Liver (tissue), 9 donors: Measurements from ENCODE around the gene RAVER2. TPM values are rescaled to one million over a fixed set of nuclear protein-coding genes. Genes with fewer than 3 reads are reported as not detected.

Source experiments
- DNase-seq: peaks from one replicate; pipeline ENCODE4 v3.0.0-alpha.2; 2017; ENCODE audit warnings: low spot score
- H3K27ac ChIP-seq, 2 donors: one replicate each; pipeline ENCODE4 v1.7.0; 2013; ENCODE audit warnings: inconsistent platforms in 2 of 2, low read length in 2 of 2, control low read depth in 1 of 2, low read depth in 1 of 2, mild to moderate bottlenecking in 1 of 2
- H3K27me3 ChIP-seq, 4 donors: one replicate each; pipeline versions ENCODE4 v1.6.1 to v1.7.0; 2013; ENCODE audit warnings: low read length in 3 of 4, inconsistent platforms in 1 of 4, mild to moderate bottlenecking in 1 of 4, moderate library complexity in 1 of 4; ENCODE audit not compliant: control insufficient read depth in 4 of 4, insufficient read depth in 4 of 4
- H3K36me3 ChIP-seq, 4 donors: one replicate each; pipeline versions ENCODE4 v1.6.1 to v1.7.0; 2013; ENCODE audit warnings: low read length in 3 of 4, mild to moderate bottlenecking in 3 of 4, low read depth in 1 of 4, moderate library complexity in 1 of 4; ENCODE audit not compliant: control insufficient read depth in 4 of 4, insufficient read depth in 3 of 4
- H3K4me1 ChIP-seq, 4 donors: one replicate each; pipeline versions ENCODE4 v1.6.1 to v1.7.0; 2013; ENCODE audit warnings: low read length in 3 of 4, mild to moderate bottlenecking in 3 of 4, moderate library complexity in 1 of 4; ENCODE audit not compliant: control insufficient read depth in 4 of 4, insufficient read depth in 4 of 4
- H3K4me3 ChIP-seq, 3 donors: one replicate each; pipeline versions ENCODE4 v1.6.1 to v1.7.0; 2013; ENCODE audit warnings: low read length in 3 of 3, control low read depth in 1 of 3, low read depth in 1 of 3, mild to moderate bottlenecking in 1 of 3
- H3K9ac ChIP-seq, 2 donors: one replicate each; pipeline ENCODE4 v1.7.0; 2013; ENCODE audit warnings: low read length in 2 of 2, mild to moderate bottlenecking in 2 of 2, moderate library complexity in 2 of 2, control low read depth in 1 of 2, low read depth in 1 of 2
- H3K9me3 ChIP-seq, 4 donors: one replicate each; pipeline versions ENCODE4 v1.6.1 to v1.7.0; 2013; ENCODE audit warnings: low read length in 3 of 4; ENCODE audit not compliant: control insufficient read depth in 4 of 4
- FOXA1 ChIP-seq: IDR thresholded peaks from 2 replicates; pipeline ENCODE4 v1.6.1; 2016; ENCODE audit warnings: antibody characterized with exemption
- FOXA2 ChIP-seq: IDR thresholded peaks from 2 replicates; pipeline ENCODE4 v1.6.1; 2016; ENCODE audit warnings: antibody characterized with exemption
- GABPA ChIP-seq, 2 donors: IDR thresholded peaks in 1 of 2; conservative IDR thresholded peaks in 1 of 2; 2 replicates each; pipeline ENCODE4 v1.6.1; 2016; ENCODE audit warnings: antibody characterized with exemption in 2 of 2, mild to moderate bottlenecking in 1 of 2, moderate library complexity in 1 of 2
- HNF4A ChIP-seq, 2 donors: conservative IDR thresholded peaks; 2 replicates each; pipeline ENCODE4 v1.6.1; 2016; ENCODE audit warnings: antibody characterized with exemption in 2 of 2, mild to moderate bottlenecking in 2 of 2
- HNF4G ChIP-seq: IDR thresholded peaks from 2 replicates; pipeline ENCODE4 v1.6.1; 2016; ENCODE audit warnings: antibody characterized with exemption
- JUND ChIP-seq, 2 donors: IDR thresholded peaks; 2 replicates each; pipeline ENCODE4 v1.6.1; 2016; ENCODE audit warnings: antibody characterized with exemption in 2 of 2
- NR2F2 ChIP-seq: IDR thresholded peaks from 2 replicates; pipeline ENCODE4 v1.6.1; 2016; ENCODE audit warnings: antibody characterized with exemption
- RAD21 ChIP-seq, 2 donors: IDR thresholded peaks; 2 replicates each; pipeline ENCODE4 v1.6.1; 2016; ENCODE audit warnings: antibody characterized with exemption in 2 of 2, mild to moderate bottlenecking in 2 of 2
- RXRA ChIP-seq, 2 donors: IDR thresholded peaks; 2 replicates each; pipeline ENCODE4 v1.6.1; 2017 to 2018; ENCODE audit warnings: antibody characterized with exemption in 2 of 2, mild to moderate bottlenecking in 1 of 2
- SP1 ChIP-seq: IDR thresholded peaks from 2 replicates; pipeline ENCODE4 v1.6.1; 2018; ENCODE audit warnings: antibody characterized with exemption, mild to moderate bottlenecking
- YY1 ChIP-seq: IDR thresholded peaks from 2 replicates; pipeline ENCODE4 v1.6.1; 2016; ENCODE audit warnings: antibody characterized with exemption, mild to moderate bottlenecking
- WGBS: extraction: QIAGEN DNeasy Blood & Tissue Kit; methylation state at CpG from one replicate; pipeline ENCODE4 v1.1.7; 2013; 5-methylcytosine and 5-hydroxymethylcytosine counted together
- polyA plus RNA-seq, 2 donors: library from polyadenylated mRNA; stranded (reverse) in 1 of 2; unstranded in 1 of 2; fragments of 200-250 nt in 1 of 2; fragments of >200 nt in 1 of 2; fragmentation: Nextera tagmentation in 1 of 2; extraction: Ambion mirVana in 1 of 2; gene quantifications; one replicate each; pipeline versions ENCODE4 v1.2.1 to v1.2.3, GENCODE V29; 2013 to 2015
- total RNA-seq, 2 donors: library from RNA; depleted of rRNA; stranded (reverse); fragments of >200 nt; gene quantifications; one replicate each; pipeline ENCODE4 v1.2.3, GENCODE V29; 2014
- TF ChIP-seq, protein P1 (sequence below): fragments of 150-350 bp; IDR thresholded peaks from 2 replicates; pipeline ENCODE4 v1.5.1; 2017; ENCODE audit warnings: improper control_type of control experiment, low read depth, low read length; ENCODE audit not compliant: missing input control
- TF ChIP-seq, protein P2 (sequence below): IDR thresholded peaks from 2 replicates; pipeline ENCODE4 v1.6.1; 2016; ENCODE audit warnings: antibody characterized with exemption
- TF ChIP-seq, protein P3 (sequence below): IDR thresholded peaks from 2 replicates; pipeline ENCODE4 v1.6.1; 2016; ENCODE audit warnings: antibody characterized with exemption
- TF ChIP-seq, protein P4 (sequence below): IDR thresholded peaks from 2 replicates; pipeline ENCODE4 v1.6.1; 2016; ENCODE audit warnings: antibody characterized with exemption, mild to moderate bottlenecking
- TF ChIP-seq, protein P5 (sequence below): IDR thresholded peaks from 2 replicates; pipeline ENCODE4 v1.6.1; 2016; ENCODE audit warnings: antibody characterized with exemption
- donor health status: healthy.
- donor health status: healthy.
- donor health status: healthy.
- donor health status: healthy.
- donor health status: healthy.

RAVER2 gene
- total and polyA plus RNA-seq, 4 donors = 0.40 to 6.7 (median 0.96) TPM

DNA sequence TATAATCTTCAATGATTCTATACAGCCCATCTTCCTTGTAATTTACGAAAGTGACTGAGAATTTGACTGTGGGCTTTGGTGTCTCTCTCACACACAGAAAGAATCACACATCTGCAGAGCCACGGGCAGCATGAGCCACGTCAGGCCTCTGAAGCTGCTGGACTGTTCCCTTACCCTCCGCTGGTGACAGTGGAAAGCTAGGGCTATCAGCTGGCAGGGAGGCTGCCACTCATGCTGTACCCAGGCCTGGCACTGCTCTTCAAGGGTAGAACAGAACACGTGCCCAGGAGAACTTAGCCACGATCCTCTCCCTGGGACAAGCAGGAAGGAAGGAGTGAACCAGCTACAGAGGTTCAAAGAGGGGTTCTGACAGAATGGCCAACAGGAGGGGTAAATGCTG lies 130.7 kb downstream of the RAVER2 start:
- WGBS = 95% methylated on average over 6 of the region's 6 CpGs
- H3K27ac ChIP-seq = no peak overlapping the region
- no peaks in the 10 kb centered on the region for H3K27me3 ChIP-seq
- no peaks in the 10 kb centered on the region for H3K9me3 ChIP-seq
- no peak for DNase-seq
- H3K9ac ChIP-seq = no peak overlapping the region
- TF ChIP-seq RAD21 (IDR thresholded peaks at IDR 0.05) = no peak
- TF ChIP-seq, protein P1, sequence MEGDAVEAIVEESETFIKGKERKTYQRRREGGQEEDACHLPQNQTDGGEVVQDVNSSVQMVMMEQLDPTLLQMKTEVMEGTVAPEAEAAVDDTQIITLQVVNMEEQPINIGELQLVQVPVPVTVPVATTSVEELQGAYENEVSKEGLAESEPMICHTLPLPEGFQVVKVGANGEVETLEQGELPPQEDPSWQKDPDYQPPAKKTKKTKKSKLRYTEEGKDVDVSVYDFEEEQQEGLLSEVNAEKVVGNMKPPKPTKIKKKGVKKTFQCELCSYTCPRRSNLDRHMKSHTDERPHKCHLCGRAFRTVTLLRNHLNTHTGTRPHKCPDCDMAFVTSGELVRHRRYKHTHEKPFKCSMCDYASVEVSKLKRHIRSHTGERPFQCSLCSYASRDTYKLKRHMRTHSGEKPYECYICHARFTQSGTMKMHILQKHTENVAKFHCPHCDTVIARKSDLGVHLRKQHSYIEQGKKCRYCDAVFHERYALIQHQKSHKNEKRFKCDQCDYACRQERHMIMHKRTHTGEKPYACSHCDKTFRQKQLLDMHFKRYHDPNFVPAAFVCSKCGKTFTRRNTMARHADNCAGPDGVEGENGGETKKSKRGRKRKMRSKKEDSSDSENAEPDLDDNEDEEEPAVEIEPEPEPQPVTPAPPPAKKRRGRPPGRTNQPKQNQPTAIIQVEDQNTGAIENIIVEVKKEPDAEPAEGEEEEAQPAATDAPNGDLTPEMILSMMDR = no peak
- no peak for TF ChIP-seq FOXA2
- no peak for TF ChIP-seq RXRA (IDR thresholded peaks at IDR 0.05)
- TF ChIP-seq, protein P2, sequence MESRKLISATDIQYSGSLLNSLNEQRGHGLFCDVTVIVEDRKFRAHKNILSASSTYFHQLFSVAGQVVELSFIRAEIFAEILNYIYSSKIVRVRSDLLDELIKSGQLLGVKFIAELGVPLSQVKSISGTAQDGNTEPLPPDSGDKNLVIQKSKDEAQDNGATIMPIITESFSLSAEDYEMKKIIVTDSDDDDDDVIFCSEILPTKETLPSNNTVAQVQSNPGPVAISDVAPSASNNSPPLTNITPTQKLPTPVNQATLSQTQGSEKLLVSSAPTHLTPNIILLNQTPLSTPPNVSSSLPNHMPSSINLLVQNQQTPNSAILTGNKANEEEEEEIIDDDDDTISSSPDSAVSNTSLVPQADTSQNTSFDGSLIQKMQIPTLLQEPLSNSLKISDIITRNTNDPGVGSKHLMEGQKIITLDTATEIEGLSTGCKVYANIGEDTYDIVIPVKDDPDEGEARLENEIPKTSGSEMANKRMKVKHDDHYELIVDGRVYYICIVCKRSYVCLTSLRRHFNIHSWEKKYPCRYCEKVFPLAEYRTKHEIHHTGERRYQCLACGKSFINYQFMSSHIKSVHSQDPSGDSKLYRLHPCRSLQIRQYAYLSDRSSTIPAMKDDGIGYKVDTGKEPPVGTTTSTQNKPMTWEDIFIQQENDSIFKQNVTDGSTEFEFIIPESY = no peak
- TF ChIP-seq, protein P3, sequence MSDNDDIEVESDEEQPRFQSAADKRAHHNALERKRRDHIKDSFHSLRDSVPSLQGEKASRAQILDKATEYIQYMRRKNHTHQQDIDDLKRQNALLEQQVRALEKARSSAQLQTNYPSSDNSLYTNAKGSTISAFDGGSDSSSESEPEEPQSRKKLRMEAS = no peak
- TF ChIP-seq, protein P4, sequence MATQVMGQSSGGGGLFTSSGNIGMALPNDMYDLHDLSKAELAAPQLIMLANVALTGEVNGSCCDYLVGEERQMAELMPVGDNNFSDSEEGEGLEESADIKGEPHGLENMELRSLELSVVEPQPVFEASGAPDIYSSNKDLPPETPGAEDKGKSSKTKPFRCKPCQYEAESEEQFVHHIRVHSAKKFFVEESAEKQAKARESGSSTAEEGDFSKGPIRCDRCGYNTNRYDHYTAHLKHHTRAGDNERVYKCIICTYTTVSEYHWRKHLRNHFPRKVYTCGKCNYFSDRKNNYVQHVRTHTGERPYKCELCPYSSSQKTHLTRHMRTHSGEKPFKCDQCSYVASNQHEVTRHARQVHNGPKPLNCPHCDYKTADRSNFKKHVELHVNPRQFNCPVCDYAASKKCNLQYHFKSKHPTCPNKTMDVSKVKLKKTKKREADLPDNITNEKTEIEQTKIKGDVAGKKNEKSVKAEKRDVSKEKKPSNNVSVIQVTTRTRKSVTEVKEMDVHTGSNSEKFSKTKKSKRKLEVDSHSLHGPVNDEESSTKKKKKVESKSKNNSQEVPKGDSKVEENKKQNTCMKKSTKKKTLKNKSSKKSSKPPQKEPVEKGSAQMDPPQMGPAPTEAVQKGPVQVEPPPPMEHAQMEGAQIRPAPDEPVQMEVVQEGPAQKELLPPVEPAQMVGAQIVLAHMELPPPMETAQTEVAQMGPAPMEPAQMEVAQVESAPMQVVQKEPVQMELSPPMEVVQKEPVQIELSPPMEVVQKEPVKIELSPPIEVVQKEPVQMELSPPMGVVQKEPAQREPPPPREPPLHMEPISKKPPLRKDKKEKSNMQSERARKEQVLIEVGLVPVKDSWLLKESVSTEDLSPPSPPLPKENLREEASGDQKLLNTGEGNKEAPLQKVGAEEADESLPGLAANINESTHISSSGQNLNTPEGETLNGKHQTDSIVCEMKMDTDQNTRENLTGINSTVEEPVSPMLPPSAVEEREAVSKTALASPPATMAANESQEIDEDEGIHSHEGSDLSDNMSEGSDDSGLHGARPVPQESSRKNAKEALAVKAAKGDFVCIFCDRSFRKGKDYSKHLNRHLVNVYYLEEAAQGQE = no peak
- no peak for TF ChIP-seq HNF4G
- no peak for TF ChIP-seq JUND (IDR thresholded peaks at IDR 0.05)
- TF ChIP-seq GABPA (IDR thresholded peaks at IDR 0.05 in 1 of 2, conservative IDR thresholded peaks at IDR 0.05 in 1 of 2) = no peak
- peaks cover 0 to 49% (median 45%) of the 10 kb centered on the region in 4 donors for H3K36me3 ChIP-seq
- no peaks in the 10 kb centered on the region for H3K4me1 ChIP-seq
- no peak overlapping the region for H3K4me3 ChIP-seq

DNA sequence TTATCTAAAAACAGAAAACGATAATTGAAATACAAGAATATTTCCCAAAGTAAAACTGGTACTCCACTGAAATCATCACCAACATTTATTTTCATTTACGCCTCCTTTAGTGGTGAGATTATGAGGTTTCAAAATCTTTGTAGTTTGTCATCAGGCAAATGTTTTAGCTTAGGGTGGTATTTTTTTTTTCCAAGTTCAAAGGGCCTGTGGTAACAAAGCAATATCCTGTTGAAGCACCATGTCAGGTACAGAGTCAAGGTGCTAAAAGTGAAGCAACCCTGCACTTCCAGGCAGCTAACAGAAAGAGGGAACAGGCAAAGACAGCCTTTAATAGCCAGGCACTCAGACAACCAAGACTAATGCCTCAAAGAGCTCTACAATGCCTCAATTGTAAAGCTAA lies 132.3 kb downstream of the RAVER2 start:
- Histone ChIP-seq H3K27ac (no peak overlapping the region), H3K4me3 (no peak overlapping the region), H3K9me3 (no peaks in the 10 kb centered on the region), H3K27me3 (no peaks in the 10 kb centered on the region), H3K4me1 (no peaks in the 10 kb centered on the region), H3K9ac (no peak overlapping the region), H3K36me3 (peaks cover 0 to 44% (median 39%) of the 10 kb centered on the region in 4 donors)
- 91% methylated on average over 2 of the region's 2 CpGs for whole genome bisulfite sequencing
- no peak for DNase-seq
- TF ChIP-seq, protein P3 = no peak
- TF ChIP-seq FOXA1 (no peak), GABPA (IDR thresholded peaks at IDR 0.05 in 1 of 2, conservative IDR thresholded peaks at IDR 0.05 in 1 of 2) (no peak), SP1 (no peak), RXRA (IDR thresholded peaks at IDR 0.05) (no peak), FOXA2 (no peak), JUND (IDR thresholded peaks at IDR 0.05) (no peak), HNF4G (no peak), HNF4A (conservative IDR thresholded peaks at IDR 0.05) (no peak), RAD21 (IDR thresholded peaks at IDR 0.05) (no peak), NR2F2 (no peak), YY1 (no peak)
- TF ChIP-seq, protein P5, sequence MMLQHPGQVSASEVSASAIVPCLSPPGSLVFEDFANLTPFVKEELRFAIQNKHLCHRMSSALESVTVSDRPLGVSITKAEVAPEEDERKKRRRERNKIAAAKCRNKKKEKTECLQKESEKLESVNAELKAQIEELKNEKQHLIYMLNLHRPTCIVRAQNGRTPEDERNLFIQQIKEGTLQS = no peak
- TF ChIP-seq, protein P1 = no peak
- TF ChIP-seq, protein P4 = no peak
